Gastrocnemius medialis (tissue), 4 donors: ENCODE measurements around the gene GTPBP8. TPM values are rescaled to one million over a fixed set of nuclear protein-coding genes. Genes with fewer than 3 reads are reported as not detected.

ENCODE experiments used
- ATAC-seq, 2 donors: fragments of 150-250 bp; one replicate each; pipeline ENCODE4 v1.9.1; 2016
- DNase-seq, 2 donors: peaks; one replicate each; pipeline ENCODE4 v3.0.0-alpha.2; 2019
- H3K27ac ChIP-seq, 4 donors: fragments of 200-600 bp; sonication (generic); 1 replicate in 1 of 4; 2 replicates in 3 of 4; pipeline ENCODE4 v1.5.1; 2016 to 2018; ENCODE audit warnings: mild to moderate bottlenecking in 2 of 4, moderate library complexity in 1 of 4
- H3K27me3 ChIP-seq, 3 donors: fragments of 200-600 bp; sonication (generic) in 2 of 3; 1 replicate in 1 of 3; 2 replicates in 2 of 3; pipeline versions ENCODE4 v1.5.1 to v1.6.0; 2016 to 2019; ENCODE audit warnings: mild to moderate bottlenecking in 1 of 3, moderate library complexity in 1 of 3
- H3K36me3 ChIP-seq, 2 donors: fragments of 200-600 bp; sonication (generic) in 1 of 2; one replicate each; pipeline ENCODE4 v1.5.1; 2017 to 2018
- H3K4me1 ChIP-seq, 2 donors: fragments of 200-600 bp; sonication (generic) in 1 of 2; one replicate each; pipeline ENCODE4 v1.5.1; 2016 to 2017; ENCODE audit warnings: mild to moderate bottlenecking in 2 of 2
- H3K4me3 ChIP-seq, 4 donors: fragments of 200-600 bp; sonication (generic) in 3 of 4; 1 replicate in 1 of 4; 2 replicates in 3 of 4; pipeline ENCODE4 v1.5.1; 2016 to 2019; ENCODE audit warnings: mild to moderate bottlenecking in 2 of 4
- H3K9me3 ChIP-seq, 3 donors: fragments of 200-600 bp; sonication (generic) in 2 of 3; 1 replicate in 1 of 3; 2 replicates in 2 of 3; pipeline ENCODE4 v1.5.1; 2016 to 2019
- CTCF ChIP-seq, 5 experiments: fragments of 450-650 bp in 3 of 5; fragments of 200-600 bp in 2 of 5; sonication (generic) in 2 of 5; IDR thresholded peaks in 4 of 5; conservative IDR thresholded peaks in 1 of 5; 1 replicate in 4 of 5; 2 replicates in 1 of 5; pipeline ENCODE4 v1.5.1; 2016 to 2019; ENCODE audit warnings: antibody characterized with exemption in 5 of 5, mild to moderate bottlenecking in 3 of 5, moderate library complexity in 3 of 5
- POLR2A ChIP-seq, 2 donors: fragments of 450-650 bp; IDR thresholded peaks; one replicate each; pipeline ENCODE4 v1.6.1; 2017; ENCODE audit warnings: antibody characterized with exemption in 2 of 2, mild to moderate bottlenecking in 2 of 2, moderate library complexity in 2 of 2
- in situ Hi-C, 4 donors: fragments of 200-750 bp; cut with MboI; loops; one replicate each; pipeline versions ENCODE4 v1.15.0 to v1.8.0; 2017; ENCODE audit warnings: low sequenced_read_pairs in 4 of 4
- intact Hi-C: fragments of 100-400 bp; cut with DNase I; formaldehyde crosslinking; loops from one replicate; pipeline ENCODE4 v1.15.1; 2023; ENCODE audit warnings: low total_unique reads
- total RNA-seq, 4 donors: library from RNA; depleted of rRNA; stranded (reverse); fragments of >200 nt; gene quantifications; one replicate each; pipeline versions ENCODE4 v1.1.0 to v1.2.3, GENCODE V29; 2016

GTPBP8 gene
- total RNA-seq, 4 donors from 2014 or later, result 21.4 to 78.3 (median 40.7) TPM

GRCh38 chr3:113002037-113002436, 11.3 kb downstream of the GTPBP8 start:
- no peak for TF ChIP-seq CTCF (IDR thresholded peaks at IDR 0.05 in 4 of 5, conservative IDR thresholded peaks at IDR 0.05 in 1 of 5)
- no peak for TF ChIP-seq POLR2A (IDR thresholded peaks at IDR 0.05)
- in situ Hi-C loops (loop anchor here in 1 of 4 donors (25.0 kb wide), 1 partner anchor 1060 kb away; the partner anchor contains the start of genes CCDC191 and QTRT2), intact Hi-C loops (no loop called here)
- Histone ChIP-seq H3K4me3 (no peak overlapping the region), H3K27me3 (no peaks in the 10 kb centered on the region), H3K4me1 (no peaks in the 10 kb centered on the region), H3K36me3 (peaks cover 4 to 80% of the 10 kb centered on the region in 2 donors), H3K9me3 (no peaks in the 10 kb centered on the region), H3K27ac (no peak overlapping the region)
- ATAC-seq (no peak), DNase-seq (no peak)

GRCh38 chr3:113002679-113003078, 11.9 kb downstream of the GTPBP8 start:
- intact Hi-C loops, result no loop called here
- TF ChIP-seq POLR2A (IDR thresholded peaks at IDR 0.05), result no peak
- no peak for TF ChIP-seq CTCF (IDR thresholded peaks at IDR 0.05 in 4 of 5, conservative IDR thresholded peaks at IDR 0.05 in 1 of 5)

GRCh38 chr3:113005611-113006010, 14.8 kb downstream of the GTPBP8 start:
- Histone ChIP-seq H3K27me3 (no peaks in the 10 kb centered on the region), H3K4me1 (no peaks in the 10 kb centered on the region), H3K36me3 (peaks cover 2 to 80% of the 10 kb centered on the region in 2 donors), H3K9me3 (no peaks in the 10 kb centered on the region), H3K4me3 (no peak overlapping the region), H3K27ac (no peak overlapping the region)
- in situ Hi-C loops (loop anchor here in 1 of 4 donors (25.0 kb wide), 1 partner anchor 1057 kb away; the partner anchor contains the start of genes CCDC191 and QTRT2), intact Hi-C loops (no loop called here)
- ATAC-seq (no peak), DNase-seq (no peak)
- TF ChIP-seq CTCF (IDR thresholded peaks at IDR 0.05 in 4 of 5, conservative IDR thresholded peaks at IDR 0.05 in 1 of 5), result no peak

More at GRCh38 chr3:113002679-113003078, 11.9 kb downstream of the GTPBP8 start:
- H3K4me3 ChIP-seq, result no peak overlapping the region
- H3K36me3 ChIP-seq, result peaks cover 4 to 86% of the 10 kb centered on the region in 2 donors
- DNase-seq (no peak), ATAC-seq (no peak)
- H3K27me3 ChIP-seq, result no peaks in the 10 kb centered on the region
- H3K4me1 ChIP-seq, result no peaks in the 10 kb centered on the region
- in situ Hi-C loops, result loop anchor here in 1 of 4 donors (25.0 kb wide), 1 partner anchor 1060 kb away; the partner anchor contains the start of genes CCDC191 and QTRT2
- no peaks in the 10 kb centered on the region for H3K9me3 ChIP-seq
- no peak overlapping the region for H3K27ac ChIP-seq

GRCh38 chr3:113006359-113007056, 15.7 kb downstream of the GTPBP8 start:
- TF ChIP-seq CTCF (IDR thresholded peaks at IDR 0.05 in 4 of 5, conservative IDR thresholded peaks at IDR 0.05 in 1 of 5) (no peak), POLR2A (IDR thresholded peaks at IDR 0.05) (no peak)
- no peaks in the 10 kb centered on the region for H3K9me3 ChIP-seq
- in situ Hi-C loops (loop anchor here in 1 of 4 donors (25.0 kb wide), 1 partner anchor 1056 kb away; the partner anchor contains the start of genes CCDC191 and QTRT2), intact Hi-C loops (no loop called here)
- H3K27ac ChIP-seq, result no peak overlapping the region
- no peaks in the 10 kb centered on the region for H3K4me1 ChIP-seq
- no peak for DNase-seq
- no peak for ATAC-seq
- no peaks in the 10 kb centered on the region for H3K27me3 ChIP-seq
- H3K4me3 ChIP-seq, result no peak overlapping the region
- H3K36me3 ChIP-seq, result peaks cover 2 to 80% of the 10 kb centered on the region in 2 donors
